Measurements from ENCODE around the gene SHD. TPM values are rescaled to one million over a fixed set of nuclear protein-coding genes. Genes with fewer than 3 reads are reported as not detected.

The SHD gene
- total RNA-seq, 1 experiment from 2014 or later = 2.0 TPM

- BruUV-seq (replicated peaks) = no TSS peak
- intact Hi-C loops (cut with micrococcal nuclease) = no loop called here
- no peaks in the 10 kb centered on the region for H3K79me2 ChIP-seq (ENCODE audit: insufficient read depth, low read length)
- peaks cover 4 to 9% of the 10 kb centered on the region in 2 experiments; a peak in 2 of 4 replicates for H3K4me1 ChIP-seq (ENCODE audit: control insufficient read depth in 1 of 2, insufficient read depth in 2 of 2, low read length in 2 of 2)
- H3K9me2 ChIP-seq (ENCODE audit: insufficient read depth) = no peaks in the 10 kb centered on the region
- CTCF ChIA-PET = no interaction called here
- POLR2A ChIA-PET = no interaction called here
- TF ChIP-seq, protein P1, sequence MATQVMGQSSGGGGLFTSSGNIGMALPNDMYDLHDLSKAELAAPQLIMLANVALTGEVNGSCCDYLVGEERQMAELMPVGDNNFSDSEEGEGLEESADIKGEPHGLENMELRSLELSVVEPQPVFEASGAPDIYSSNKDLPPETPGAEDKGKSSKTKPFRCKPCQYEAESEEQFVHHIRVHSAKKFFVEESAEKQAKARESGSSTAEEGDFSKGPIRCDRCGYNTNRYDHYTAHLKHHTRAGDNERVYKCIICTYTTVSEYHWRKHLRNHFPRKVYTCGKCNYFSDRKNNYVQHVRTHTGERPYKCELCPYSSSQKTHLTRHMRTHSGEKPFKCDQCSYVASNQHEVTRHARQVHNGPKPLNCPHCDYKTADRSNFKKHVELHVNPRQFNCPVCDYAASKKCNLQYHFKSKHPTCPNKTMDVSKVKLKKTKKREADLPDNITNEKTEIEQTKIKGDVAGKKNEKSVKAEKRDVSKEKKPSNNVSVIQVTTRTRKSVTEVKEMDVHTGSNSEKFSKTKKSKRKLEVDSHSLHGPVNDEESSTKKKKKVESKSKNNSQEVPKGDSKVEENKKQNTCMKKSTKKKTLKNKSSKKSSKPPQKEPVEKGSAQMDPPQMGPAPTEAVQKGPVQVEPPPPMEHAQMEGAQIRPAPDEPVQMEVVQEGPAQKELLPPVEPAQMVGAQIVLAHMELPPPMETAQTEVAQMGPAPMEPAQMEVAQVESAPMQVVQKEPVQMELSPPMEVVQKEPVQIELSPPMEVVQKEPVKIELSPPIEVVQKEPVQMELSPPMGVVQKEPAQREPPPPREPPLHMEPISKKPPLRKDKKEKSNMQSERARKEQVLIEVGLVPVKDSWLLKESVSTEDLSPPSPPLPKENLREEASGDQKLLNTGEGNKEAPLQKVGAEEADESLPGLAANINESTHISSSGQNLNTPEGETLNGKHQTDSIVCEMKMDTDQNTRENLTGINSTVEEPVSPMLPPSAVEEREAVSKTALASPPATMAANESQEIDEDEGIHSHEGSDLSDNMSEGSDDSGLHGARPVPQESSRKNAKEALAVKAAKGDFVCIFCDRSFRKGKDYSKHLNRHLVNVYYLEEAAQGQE (IDR thresholded peaks at IDR 0.05; ENCODE audit: low read depth) = no peak
- TF ChIP-seq FOSL1 (IDR thresholded peaks at IDR 0.05; ENCODE audit: low read depth) (no peak), EGR1 (IDR thresholded peaks at IDR 0.05; ENCODE audit: low read depth) (no peak), POLR2A (IDR thresholded peaks at IDR 0.05; ENCODE audit: borderline replicate concordance, extremely low read depth, insufficient read depth, insufficient read length) (no peak), POLR2AphosphoS5 (IDR thresholded peaks at IDR 0.05; ENCODE audit: low read depth, low read length) (no peak), EZH2 (IDR thresholded peaks at IDR 0.05) (no peak), CBX3 (IDR thresholded peaks at IDR 0.05; ENCODE audit: low read depth) (no peak), ELF1 (IDR thresholded peaks at IDR 0.05; ENCODE audit: borderline replicate concordance, low read depth) (no peak)
- TF ChIP-seq, protein P2, sequence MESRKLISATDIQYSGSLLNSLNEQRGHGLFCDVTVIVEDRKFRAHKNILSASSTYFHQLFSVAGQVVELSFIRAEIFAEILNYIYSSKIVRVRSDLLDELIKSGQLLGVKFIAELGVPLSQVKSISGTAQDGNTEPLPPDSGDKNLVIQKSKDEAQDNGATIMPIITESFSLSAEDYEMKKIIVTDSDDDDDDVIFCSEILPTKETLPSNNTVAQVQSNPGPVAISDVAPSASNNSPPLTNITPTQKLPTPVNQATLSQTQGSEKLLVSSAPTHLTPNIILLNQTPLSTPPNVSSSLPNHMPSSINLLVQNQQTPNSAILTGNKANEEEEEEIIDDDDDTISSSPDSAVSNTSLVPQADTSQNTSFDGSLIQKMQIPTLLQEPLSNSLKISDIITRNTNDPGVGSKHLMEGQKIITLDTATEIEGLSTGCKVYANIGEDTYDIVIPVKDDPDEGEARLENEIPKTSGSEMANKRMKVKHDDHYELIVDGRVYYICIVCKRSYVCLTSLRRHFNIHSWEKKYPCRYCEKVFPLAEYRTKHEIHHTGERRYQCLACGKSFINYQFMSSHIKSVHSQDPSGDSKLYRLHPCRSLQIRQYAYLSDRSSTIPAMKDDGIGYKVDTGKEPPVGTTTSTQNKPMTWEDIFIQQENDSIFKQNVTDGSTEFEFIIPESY (IDR thresholded peaks at IDR 0.05; ENCODE audit: extremely low read depth, insufficient replicate concordance, low read length) = no peak
- H3K9ac ChIP-seq (ENCODE audit: low read length) = no peak overlapping the region
- DNase-seq (ENCODE audit: low read depth, low spot score) (no peak), ATAC-seq (no peak)
- RAD21 ChIA-PET (ENCODE audit: low non-redundant PET in 1 of 2, low total read pairs in 2 of 2, uncharacterized antibody in 2 of 2, unreplicated experiment in 2 of 2) = no interaction called here
- no peak overlapping the region for H3K4me2 ChIP-seq (ENCODE audit: low read length)
- H3K4me3 ChIP-seq (replicated peaks in 1 of 2; ENCODE audit: low read depth in 1 of 2, low read length in 2 of 2) = no peak overlapping the region
- no peak overlapping the region for H3K27ac ChIP-seq (ENCODE audit: low read depth, low read length)
- no peaks in the 10 kb centered on the region for H3K9me3 ChIP-seq (ENCODE audit: control insufficient read depth in 1 of 2, insufficient read depth in 1 of 2, low read depth in 1 of 2, low read length in 2 of 2)
- H2AFZ ChIP-seq (ENCODE audit: low read depth, low read length, poor library complexity, severe bottlenecking) = no peak overlapping the region
- H3K27me3 ChIP-seq (ENCODE audit: insufficient read depth, low read length) = no peaks in the 10 kb centered on the region
- H4K20me1 ChIP-seq (ENCODE audit: insufficient read depth) = no peaks in the 10 kb centered on the region
- H3K36me3 ChIP-seq (ENCODE audit: control insufficient read depth in 1 of 2, insufficient read depth in 2 of 2, low read length in 2 of 2) = no peaks in the 10 kb centered on the region
Observed at GRCh38 chr19:4301590-4302242, 22.6 kb downstream of the SHD start.

Data from HCT116 (cell line).